SIG-M5 (cell line): Measurements from ENCODE around the gene ADGRA1.
"Not testable (repeated sequence)": the region's sequence is repeated elsewhere in the genome, so short reads cannot be mapped to it uniquely, and the experiment has no call there.

Source experiments
- DNase-seq: peaks from one replicate; lab custom pipeline; 2025; lab: John Stamatoyannopoulos, UW

ADGRA1 gene

GRCh38 chr10:133150226-133150625, 62.5 kb downstream of the ADGRA1 start:
- DNase-seq = no peak

- DNase-seq = no peak
These were observed 62.9 kb downstream of the ADGRA1 start for GRCh38 chr10:133150656-133151055.

- not testable (repeated sequence) for DNase-seq
These were observed 63.3 kb downstream of the ADGRA1 start for GRCh38 chr10:133151071-133151470.

DNA sequence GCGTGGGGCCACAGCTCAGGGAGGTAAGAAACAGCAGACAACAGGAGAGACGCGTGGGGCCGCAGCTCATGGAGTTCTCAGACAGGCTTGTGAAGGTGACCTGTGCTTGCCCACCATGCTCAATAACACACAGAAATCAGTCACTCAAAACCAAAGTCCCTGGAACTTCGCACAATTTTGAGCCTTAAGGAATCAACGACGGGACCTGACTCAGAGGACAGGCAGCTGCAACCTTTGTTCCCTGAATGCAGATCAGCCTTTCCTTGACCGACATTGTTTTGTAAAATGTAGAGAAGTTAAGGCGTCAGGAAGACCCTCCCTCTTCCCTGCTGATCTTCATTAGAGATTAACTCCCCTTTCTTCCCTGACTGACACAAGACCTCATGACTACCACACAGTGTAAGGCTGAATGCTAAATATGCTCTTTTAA, 63.8 kb downstream of the ADGRA1 start:
- no peak for DNase-seq

GRCh38 chr10:133154411-133154810, 66.7 kb downstream of the ADGRA1 start:
- no peak for DNase-seq

GRCh38 chr10:133154996-133155778, 67.5 kb downstream of the ADGRA1 start:
- DNase-seq = no peak

- DNase-seq = no peak
These were observed 69.2 kb downstream of the ADGRA1 start for GRCh38 chr10:133156674-133157579.

DNA sequence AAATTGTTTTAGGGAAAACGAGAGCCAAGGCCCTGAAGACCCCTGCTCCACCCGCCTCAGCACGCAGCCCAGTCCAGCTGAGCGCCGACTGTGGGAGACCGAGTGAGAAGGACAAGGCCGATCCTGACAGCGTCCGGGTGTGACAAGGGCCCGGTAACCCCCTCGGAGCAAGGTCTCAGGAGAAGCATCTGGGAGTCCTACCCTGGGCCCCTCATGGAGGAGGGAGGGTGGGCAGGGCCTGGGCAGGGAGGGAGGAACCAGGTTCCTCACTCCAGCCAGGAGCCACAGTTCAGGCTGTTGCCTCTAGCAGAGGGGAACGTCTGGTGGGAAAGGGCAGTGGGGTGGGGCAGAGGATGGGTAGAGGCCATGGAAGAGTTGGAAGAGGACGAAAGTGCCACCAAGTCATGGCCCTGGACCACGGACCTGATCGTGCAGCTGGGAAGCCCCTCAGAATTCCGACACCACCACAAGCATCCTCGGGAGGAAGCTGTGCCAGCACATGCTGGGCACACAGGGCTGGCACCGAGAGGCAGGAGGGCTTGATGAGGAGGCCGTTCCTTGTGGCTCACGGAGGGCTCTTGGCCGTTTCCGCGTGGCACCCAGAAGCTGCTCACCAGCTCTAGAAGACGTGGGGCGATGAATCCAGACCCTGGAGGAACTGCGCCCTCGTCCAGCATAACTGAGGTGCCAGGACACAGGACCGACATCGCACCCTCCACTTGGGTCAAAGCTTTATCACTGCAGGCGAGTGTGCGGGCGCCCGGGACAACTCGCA, 70.1 kb downstream of the ADGRA1 start:
- DNase-seq = no peak

- no peak for DNase-seq
These were observed 70.7 kb downstream of the ADGRA1 start for GRCh38 chr10:133158437-133158755.

DNA sequence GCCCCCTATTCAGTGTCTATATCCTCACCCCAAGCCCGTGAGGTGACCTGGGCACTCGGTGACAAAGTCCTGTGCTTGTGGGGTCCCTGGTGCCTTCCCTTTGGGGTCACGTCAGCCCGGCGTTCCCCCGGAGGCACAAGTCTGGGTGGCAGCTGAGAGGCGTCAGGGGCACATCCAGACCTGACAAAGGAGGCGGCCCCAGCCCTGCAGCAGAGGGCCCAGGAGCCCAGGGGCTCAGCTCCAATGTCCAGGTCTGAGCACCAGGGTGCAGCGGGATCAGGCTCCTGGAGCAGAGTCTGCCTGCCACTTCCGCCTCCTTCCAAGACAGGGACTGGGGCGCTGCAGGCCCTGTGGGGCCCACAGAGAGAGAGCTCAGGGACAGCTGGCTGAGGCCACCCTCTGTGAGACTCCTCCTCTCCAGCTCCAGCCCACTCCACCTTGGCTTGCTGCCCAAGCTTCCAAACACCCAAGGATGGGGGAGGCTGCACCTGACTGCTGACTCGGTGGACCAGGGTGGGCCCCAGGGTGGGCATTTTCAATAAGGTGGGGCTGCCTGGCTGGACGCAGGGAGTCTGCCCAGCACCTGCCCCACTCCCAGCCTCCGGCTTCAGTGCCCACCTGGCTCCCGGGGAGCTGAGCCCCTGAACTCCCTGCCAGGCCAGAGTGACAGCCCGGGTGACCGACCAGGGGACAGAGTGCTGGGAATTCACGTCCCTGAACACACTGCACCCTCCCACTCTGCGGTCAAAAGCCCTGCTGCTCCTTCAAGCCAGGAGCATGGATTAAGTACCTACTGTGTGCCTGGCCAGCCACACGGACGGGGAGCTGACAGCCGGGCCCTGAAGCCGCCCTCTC, 71.3 kb downstream of the ADGRA1 start:
- DNase-seq = no peak

- DNase-seq = no peak
These were observed 71.9 kb downstream of the ADGRA1 start for GRCh38 chr10:133159611-133159949.

DNA sequence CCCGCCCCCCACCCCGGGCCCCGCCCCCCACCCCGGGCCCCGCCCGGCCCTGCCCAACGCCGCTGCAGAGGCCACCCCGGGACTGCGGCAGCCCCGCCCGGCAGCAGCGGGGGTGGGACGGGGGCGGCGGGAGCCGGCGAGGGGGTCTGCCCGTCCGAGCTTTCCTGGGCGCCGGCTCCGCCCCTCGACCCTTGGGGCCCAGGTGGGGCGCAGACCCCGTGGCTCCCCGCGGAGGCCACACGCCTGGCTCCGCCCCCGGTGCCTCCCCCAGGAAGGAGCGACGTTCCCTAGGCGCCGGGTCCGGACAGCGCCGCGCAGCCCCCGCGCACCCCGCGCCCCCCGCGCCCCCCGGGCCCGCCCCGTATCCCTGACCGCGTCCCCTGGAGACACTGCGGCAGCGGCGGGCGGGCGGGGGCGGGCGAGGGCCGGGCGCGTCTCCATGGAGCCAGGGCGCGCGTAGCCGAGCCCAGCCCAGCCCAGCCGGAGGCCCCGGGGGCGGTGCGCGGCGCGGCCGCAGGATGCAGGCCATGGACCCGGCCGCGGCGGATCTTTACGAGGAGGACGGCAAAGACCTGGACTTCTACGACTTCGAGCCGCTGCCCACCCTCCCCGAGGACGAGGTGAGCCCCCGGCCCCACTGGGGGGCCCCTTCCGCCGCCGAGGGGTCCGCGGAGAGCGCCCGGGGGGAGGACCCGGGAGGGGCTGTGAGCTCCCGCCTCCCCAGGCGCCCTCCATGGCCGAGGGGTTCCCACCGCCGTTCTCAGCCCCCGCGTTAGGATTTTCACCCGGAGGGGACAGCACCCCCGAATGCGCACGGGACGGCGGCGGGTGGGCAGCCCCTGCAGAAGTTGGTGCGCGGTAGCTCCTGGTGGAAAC, 72.5 kb downstream of the ADGRA1 start, which contains the start of gene KNDC1:
KNDC1 (plus strand) TSS at position 270 of the 876 bp plus-strand sequence; CDS start at position 519, 249 bp downstream.
- DNase-seq = no peak

- no peak for DNase-seq
These were observed 73.2 kb downstream of the ADGRA1 start for GRCh38 chr10:133160826-133161471.

- DNase-seq = no peak
These were observed 73.9 kb downstream of the ADGRA1 start for GRCh38 chr10:133161486-133162109.

GRCh38 chr10:133162178-133162909, 74.6 kb downstream of the ADGRA1 start:
- no peak for DNase-seq

GRCh38 chr10:133162910-133163856, 75.5 kb downstream of the ADGRA1 start:
- DNase-seq = no peak
